GM12878 (cell line): ENCODE results near the gene ORMDL1. TPM values are rescaled to one million over a fixed set of nuclear protein-coding genes. Genes with fewer than 3 reads are reported as not detected.

ENCODE experiments used
- ATAC-seq: fragments of 200-7000 bp; cut with Tn5 transposase; 3 replicates; pipeline ENCODE4 v1.9.1; 2020; ENCODE audit warnings: mild to moderate bottlenecking, moderate library complexity
- BruUV-seq: library from RNA; stranded (reverse); fragments of 400-500 nt; replicated peaks from 2 replicates; lab custom pipeline; 2021; lab: Mats Ljungman, UMichigan
- CTCF ChIA-PET: fragments of 300-600 bp; sonication (Branson Sonifier 250); formaldehyde crosslinking; extraction: SDS; loops from one replicate; lab custom pipeline; 2021; ENCODE audit warnings: inconsistent platforms; lab: Yijun Ruan, JAX
- POLR2A ChIA-PET: fragments of 350-600 bp; formaldehyde crosslinking; extraction: SDS; loops from one replicate; lab custom pipeline; 2021; ENCODE audit warnings: inconsistent platforms; lab: Charles Lee
- RAD21 ChIA-PET: fragments of 300-600 bp; sonication (Branson Sonifier 250); formaldehyde crosslinking; loops from one replicate; lab custom pipeline; 2023; ENCODE audit warnings: antibody characterized with exemption; ENCODE audit not compliant: unreplicated experiment; lab: Charles Lee
- SMC1A ChIA-PET: fragments of 300-600 bp; sonication (Branson Sonifier 250); formaldehyde crosslinking; loops from one replicate; lab custom pipeline; 2023; ENCODE audit not compliant: unreplicated experiment, uncharacterized antibody; lab: Charles Lee
- DNase-seq: peaks from one replicate; pipeline ENCODE4 v3.0.0-alpha.2; 2011; ENCODE audit warnings: low read depth, low spot score
- FAIRE-seq: peaks from 3 replicates; lab custom pipeline; 2011; peaks lifted over from hg19 to GRCh38; lab: Jason Lieb, UNC
- H2AFZ ChIP-seq: 2 replicates; pipeline ENCODE4 v1.6.0; 2011; ENCODE audit warnings: low read depth, low read length, control low read depth; ENCODE audit not compliant: control insufficient read depth
- H3K27ac ChIP-seq: 2 replicates; pipeline ENCODE4 v1.5.1; 2011; ENCODE audit warnings: control low read depth; ENCODE audit not compliant: control insufficient read depth, insufficient read depth
- H3K27me3 ChIP-seq, 2 experiments: replicated peaks in 1 of 2; 2 replicates each; pipeline versions ENCODE4 v1.6.0 to v1.6.1; 2011; ENCODE audit warnings: low read length in 1 of 2; ENCODE audit not compliant: control insufficient read depth in 2 of 2, insufficient read depth in 2 of 2
- H3K36me3 ChIP-seq, 2 experiments: 2 replicates each; pipeline ENCODE4 v1.5.1; 2011; ENCODE audit warnings: low read length in 1 of 2; ENCODE audit not compliant: control insufficient read depth in 2 of 2, insufficient read depth in 2 of 2
- H3K4me1 ChIP-seq: 2 replicates; pipeline ENCODE4 v1.6.1; 2011; ENCODE audit warnings: mild to moderate bottlenecking, low read length, moderate library complexity, mixed read lengths; ENCODE audit not compliant: control insufficient read depth, insufficient read depth
- H3K4me2 ChIP-seq: 2 replicates; pipeline ENCODE4 v1.6.0; 2011; ENCODE audit warnings: control low read depth; ENCODE audit not compliant: control insufficient read depth, insufficient read depth
- H3K4me3 ChIP-seq: fragments of 200-600 bp; sonication (generic); 2 replicates; pipeline ENCODE4 v1.5.1; 2016
- H3K79me2 ChIP-seq: 2 replicates; pipeline ENCODE4 v1.6.0; 2011; ENCODE audit warnings: low read length; ENCODE audit not compliant: control insufficient read depth, insufficient read depth
- H3K9ac ChIP-seq: 2 replicates; pipeline ENCODE4 v1.8.0; 2011; ENCODE audit warnings: low read length, control low read depth, mixed read lengths; ENCODE audit not compliant: control insufficient read depth, insufficient read depth
- H3K9me3 ChIP-seq: replicated peaks from 3 replicates; pipeline ENCODE4 v1.5.1; 2011; ENCODE audit warnings: mild to moderate bottlenecking, low read length; ENCODE audit not compliant: control insufficient read depth, insufficient read depth
- H4K20me1 ChIP-seq: 2 replicates; pipeline ENCODE4 v1.6.0; 2011; ENCODE audit not compliant: control insufficient read depth, insufficient read depth
- CBX3 ChIP-seq: fragments of 200-600 bp; sonication (generic); IDR thresholded peaks from 2 replicates; pipeline ENCODE4 v1.6.1; 2016; ENCODE audit warnings: low read depth, borderline replicate concordance
- CEBPB ChIP-seq, 2 experiments: fragments of 150-350 bp in 1 of 2; IDR thresholded peaks; 2 replicates each; pipeline ENCODE4 v1.6.1; 2012 to 2014; ENCODE audit warnings: low read depth in 2 of 2, low read length in 2 of 2, borderline replicate concordance in 1 of 2, inconsistent platforms in 1 of 2
- CHD1 ChIP-seq: IDR thresholded peaks from 2 replicates; pipeline ENCODE4 v1.6.1; 2012; ENCODE audit warnings: low read depth, low read length, improper control_type of control experiment
- CHD2 ChIP-seq: IDR thresholded peaks from 2 replicates; pipeline ENCODE4 v1.6.1; 2011; ENCODE audit warnings: low read depth, low read length, improper control_type of control experiment, borderline replicate concordance
- CHD4 ChIP-seq: fragments of 200-600 bp; sonication (generic); IDR thresholded peaks from 2 replicates; pipeline ENCODE4 v1.6.1; 2016; ENCODE audit warnings: mild to moderate bottlenecking
- GATAD2B ChIP-seq: fragments of 450-650 bp; conservative IDR thresholded peaks from 2 replicates; pipeline ENCODE4 v1.6.1; 2017; ENCODE audit warnings: low read depth, mild to moderate bottlenecking, moderate library complexity
- HDGF ChIP-seq: fragments of 450-650 bp; IDR thresholded peaks from 2 replicates; pipeline ENCODE4 v1.6.1; 2016; ENCODE audit warnings: antibody characterized with exemption
- IKZF1 ChIP-seq: fragments of 450-650 bp; conservative IDR thresholded peaks from 2 replicates; pipeline ENCODE4 v1.6.1; 2017; ENCODE audit warnings: antibody characterized with exemption, mild to moderate bottlenecking
- KDM1A ChIP-seq: fragments of 200-600 bp; sonication (generic); IDR thresholded peaks from 2 replicates; pipeline ENCODE4 v1.6.1; 2016; ENCODE audit warnings: borderline replicate concordance
- NFIC ChIP-seq: IDR thresholded peaks from 2 replicates; pipeline ENCODE4 v1.6.1; 2012; ENCODE audit warnings: low read depth, mild to moderate bottlenecking, inconsistent platforms, low read length, moderate library complexity
- PAX5 ChIP-seq: IDR thresholded peaks from 2 replicates; pipeline ENCODE4 v1.6.1; 2011; ENCODE audit warnings: low read depth, low read length, borderline replicate concordance
- RAD51 ChIP-seq: fragments of 450-650 bp; IDR thresholded peaks from 2 replicates; pipeline ENCODE4 v1.6.1; 2016; ENCODE audit warnings: moderate library complexity, mild to moderate bottlenecking, inconsistent platforms
- SIX5 ChIP-seq: IDR thresholded peaks from 2 replicates; pipeline ENCODE4 v1.6.1; 2011; ENCODE audit warnings: mild to moderate bottlenecking, low read depth, low read length, moderate library complexity; ENCODE audit not compliant: severe bottlenecking
- SRF ChIP-seq, 2 experiments: IDR thresholded peaks; 2 replicates each; pipeline ENCODE4 v1.6.1; 2011; ENCODE audit warnings: low read depth in 2 of 2, low read length in 2 of 2, mild to moderate bottlenecking in 1 of 2, moderate library complexity in 1 of 2
- TCF3 ChIP-seq: IDR thresholded peaks from 2 replicates; pipeline ENCODE4 v1.6.1; 2012; ENCODE audit warnings: low read depth, mild to moderate bottlenecking, low read length, borderline replicate concordance; ENCODE audit not compliant: insufficient read depth
- ZNF274 ChIP-seq: IDR thresholded peaks from one replicate; pipeline ENCODE4 v1.8.0; 2011; ENCODE audit not compliant: insufficient read length, insufficient read depth
- WGBS: methylation state at CpG from one replicate; pipeline ENCODE4 v1.1.6; 2016; ENCODE audit warnings: low lambda C conversion rate; ENCODE audit not compliant: insufficient replicate concordance, insufficient coverage; ENCODE audit errors: missing lambda C conversion rate; 5-methylcytosine and 5-hydroxymethylcytosine counted together
- in situ Hi-C: fragments of 300-500 bp; cut with MboI; formaldehyde crosslinking; loops from 9 replicates; pipeline ENCODE4 v1.14.3; 2018; ENCODE audit warnings: mixed read lengths
- intact Hi-C: fragments of 100-400 bp; cut with micrococcal nuclease; formaldehyde crosslinking; loops from one replicate; pipeline ENCODE4 v1.14.2; 2022; ENCODE audit not compliant: unreplicated experiment
- polyA plus RNA-seq, 11 experiments: library from polyadenylated mRNA; depleted of rRNA in 4 of 11; unstranded in 6 of 11; stranded (reverse) in 5 of 11; fragments of >200 nt; fragmentation: Nextera tagmentation in 4 of 11; fragmentation: Illumina TruSeq in 1 of 11; extraction: Ambion mirVana in 4 of 11; extraction: Trizol in 1 of 11; gene quantifications; 1 replicate in 1 of 11; 2 replicates in 10 of 11; pipeline versions ENCODE4 v1.2.1 to v1.2.3, GENCODE V29; 2011 to 2016; ENCODE audit warnings: inconsistent platforms in 2 of 11, missing spikeins in 2 of 11, low read depth in 1 of 11
- total RNA-seq, 4 experiments: library from RNA; depleted of rRNA in 3 of 4; stranded (reverse); fragments of >200 nt in 3 of 4; fragmentation: Illumina TruSeq in 1 of 4; extraction: Trizol in 1 of 4; gene quantifications; 2 replicates each; pipeline versions ENCODE4 v1.2.1 to v1.2.3, GENCODE V29; 2013 to 2021
- TF ChIP-seq, protein P1 (sequence below): IDR thresholded peaks from 2 replicates; pipeline ENCODE4 v1.6.1; 2012; ENCODE audit warnings: mild to moderate bottlenecking, low read depth, low read length
- TF ChIP-seq, protein P2 (sequence below): IDR thresholded peaks from 2 replicates; pipeline ENCODE4 v1.6.1; 2011; ENCODE audit warnings: low read depth, mild to moderate bottlenecking, low read length, moderate library complexity, borderline replicate concordance; ENCODE audit errors: extremely low read depth

ORMDL1 gene
- total and polyA plus RNA-seq, 10 of the 15 experiments (the other 5 are each of a cell fraction or from before 2014, with no cell fraction given) = 62.6 to 161 (median 95.7) TPM

DNA sequence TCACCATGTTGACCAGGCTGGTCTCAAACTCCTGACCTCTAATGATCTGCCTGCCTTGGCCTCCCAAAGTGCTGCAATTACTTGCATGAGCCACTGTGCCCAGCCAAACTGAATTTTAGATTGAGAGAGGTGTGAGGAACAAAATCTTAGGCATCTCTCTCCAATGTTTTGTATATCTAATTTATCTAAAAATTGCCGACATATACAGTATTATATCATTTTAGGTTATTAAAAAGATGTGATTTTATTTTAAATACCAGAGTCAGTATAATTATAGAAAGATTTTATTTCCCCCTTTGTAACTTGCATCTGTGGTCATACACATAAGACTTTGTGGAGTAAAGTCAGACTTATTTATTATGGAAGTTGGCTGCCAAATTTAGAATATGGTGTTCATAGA, 10.2 kb upstream of the ORMDL1 start:
- Histone ChIP-seq H3K27ac (no peak overlapping the region), H3K27me3 (no peaks in the 10 kb centered on the region), H3K36me3 (peaks cover 0 to 18% of the 10 kb centered on the region in 2 experiments; a peak in 3 of 4 replicates), H2AFZ (no peak overlapping the region), H3K9me3 (no peaks in the 10 kb centered on the region), H3K4me1 (no peaks in the 10 kb centered on the region), H3K4me3 (no peak overlapping the region), H3K4me2 (no peak overlapping the region), H3K9ac (no peak overlapping the region), H4K20me1 (no peaks in the 10 kb centered on the region), H3K79me2 (peaks cover 13% of the 10 kb centered on the region)
- no TSS peak for BruUV-seq
- in situ Hi-C loops (no loop called here), intact Hi-C loops (no loop called here)
- ChIA-PET RAD21 (no interaction called here), CTCF (interaction anchor here (0.8 to 0.9 kb wide), 2 partner anchors 10 to 32 kb away, joined by 3 to 4 read pairs; partner anchors contain the start of gene OSGEPL1), SMC1A (interaction anchor here (1.3 kb wide), 1 partner anchor 13 kb away, joined by 3 read pairs; no protein-coding TSS in a partner anchor), POLR2A (no interaction called here)
- WGBS = 95% methylated on average over 1 of the region's 1 CpG
- DNase-seq (no peak), FAIRE-seq (no peak), ATAC-seq (no peak)
- TF ChIP-seq NFIC (no peak), TCF3 (no peak), HDGF (no peak), CBX3 (no peak), CHD4 (no peak), PAX5 (no peak), SRF (IDR thresholded peaks at IDR 0.05; ENCODE audit: low read depth in 2 of 2, low read length in 2 of 2) (no peak), RAD51 (no peak), CHD2 (no peak), ZNF274 (no peak), KDM1A (no peak), IKZF1 (no peak), GATAD2B (no peak), SIX5 (no peak), CHD1 (no peak), CEBPB (IDR thresholded peaks at IDR 0.05; ENCODE audit: borderline replicate concordance in 1 of 2, low read depth in 2 of 2, low read length in 2 of 2) (no peak)
- TF ChIP-seq, protein P1, sequence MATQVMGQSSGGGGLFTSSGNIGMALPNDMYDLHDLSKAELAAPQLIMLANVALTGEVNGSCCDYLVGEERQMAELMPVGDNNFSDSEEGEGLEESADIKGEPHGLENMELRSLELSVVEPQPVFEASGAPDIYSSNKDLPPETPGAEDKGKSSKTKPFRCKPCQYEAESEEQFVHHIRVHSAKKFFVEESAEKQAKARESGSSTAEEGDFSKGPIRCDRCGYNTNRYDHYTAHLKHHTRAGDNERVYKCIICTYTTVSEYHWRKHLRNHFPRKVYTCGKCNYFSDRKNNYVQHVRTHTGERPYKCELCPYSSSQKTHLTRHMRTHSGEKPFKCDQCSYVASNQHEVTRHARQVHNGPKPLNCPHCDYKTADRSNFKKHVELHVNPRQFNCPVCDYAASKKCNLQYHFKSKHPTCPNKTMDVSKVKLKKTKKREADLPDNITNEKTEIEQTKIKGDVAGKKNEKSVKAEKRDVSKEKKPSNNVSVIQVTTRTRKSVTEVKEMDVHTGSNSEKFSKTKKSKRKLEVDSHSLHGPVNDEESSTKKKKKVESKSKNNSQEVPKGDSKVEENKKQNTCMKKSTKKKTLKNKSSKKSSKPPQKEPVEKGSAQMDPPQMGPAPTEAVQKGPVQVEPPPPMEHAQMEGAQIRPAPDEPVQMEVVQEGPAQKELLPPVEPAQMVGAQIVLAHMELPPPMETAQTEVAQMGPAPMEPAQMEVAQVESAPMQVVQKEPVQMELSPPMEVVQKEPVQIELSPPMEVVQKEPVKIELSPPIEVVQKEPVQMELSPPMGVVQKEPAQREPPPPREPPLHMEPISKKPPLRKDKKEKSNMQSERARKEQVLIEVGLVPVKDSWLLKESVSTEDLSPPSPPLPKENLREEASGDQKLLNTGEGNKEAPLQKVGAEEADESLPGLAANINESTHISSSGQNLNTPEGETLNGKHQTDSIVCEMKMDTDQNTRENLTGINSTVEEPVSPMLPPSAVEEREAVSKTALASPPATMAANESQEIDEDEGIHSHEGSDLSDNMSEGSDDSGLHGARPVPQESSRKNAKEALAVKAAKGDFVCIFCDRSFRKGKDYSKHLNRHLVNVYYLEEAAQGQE = no peak
- TF ChIP-seq, protein P2, sequence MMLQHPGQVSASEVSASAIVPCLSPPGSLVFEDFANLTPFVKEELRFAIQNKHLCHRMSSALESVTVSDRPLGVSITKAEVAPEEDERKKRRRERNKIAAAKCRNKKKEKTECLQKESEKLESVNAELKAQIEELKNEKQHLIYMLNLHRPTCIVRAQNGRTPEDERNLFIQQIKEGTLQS = no peak
